ENCODE measurements around the gene PLXNB3. TPM values are rescaled to one million over a fixed set of nuclear protein-coding genes. Genes with fewer than 3 reads are reported as not detected.

Gene PLXNB3
- total and polyA plus RNA-seq, 2 of the 13 experiments (the other 11 are each of a cell fraction or from before 2014, with no cell fraction given), result 3.0 to 6.9 TPM

DNA sequence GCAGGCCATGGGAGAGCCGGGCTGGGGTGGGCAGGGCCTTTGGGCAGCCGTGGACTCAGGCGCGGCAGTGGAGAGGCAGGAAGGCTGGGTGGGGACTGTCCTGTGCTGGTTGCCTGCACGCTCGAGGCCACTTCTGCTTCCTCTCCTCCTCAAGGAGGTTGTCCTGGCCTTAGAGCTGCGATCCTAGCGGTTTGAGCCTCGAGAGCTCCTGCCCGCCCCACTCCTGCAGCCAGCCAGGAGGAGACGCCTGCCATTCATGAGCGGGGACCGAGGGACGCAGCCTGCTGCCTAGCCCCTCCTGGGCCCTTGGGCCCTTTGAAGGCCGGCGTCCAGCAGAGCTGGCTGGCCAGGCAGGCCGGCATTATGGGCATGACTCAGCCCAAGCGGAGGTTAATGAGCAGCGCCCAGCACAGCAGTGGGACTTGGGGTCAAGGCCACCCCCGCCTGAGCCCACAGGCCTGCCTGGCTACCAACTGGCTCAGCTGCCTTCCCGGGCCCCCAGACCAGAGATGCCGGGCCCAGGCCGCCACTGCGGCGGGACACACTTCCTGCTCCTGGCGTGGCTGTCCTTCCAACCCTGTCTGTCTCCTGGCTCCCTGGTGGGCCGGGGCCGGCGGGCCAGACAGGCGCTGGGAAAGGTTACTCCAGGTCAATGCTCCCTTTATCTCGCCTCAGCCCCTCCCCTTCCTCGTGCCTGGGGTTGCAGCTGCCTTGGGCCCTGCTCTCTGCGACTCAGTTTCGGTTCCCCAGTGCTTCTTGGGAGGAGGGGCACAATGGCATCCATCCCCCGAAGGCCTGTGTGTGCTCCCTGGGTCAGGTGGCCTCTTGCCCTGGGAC is 37.5 kb upstream of the PLXNB3 start (continued):
- TF ChIP-seq ZNF280D (CRISPR knock-in tag; IDR thresholded peaks at IDR 0.05) (no peak), ZNF333 (CRISPR knock-in tag; IDR thresholded peaks at IDR 0.05; ENCODE audit: borderline replicate concordance) (no peak), ZNF879 (CRISPR knock-in tag; IDR thresholded peaks at IDR 0.05) (no peak), NPAS2 (CRISPR knock-in tag; IDR thresholded peaks at IDR 0.05; ENCODE audit: borderline replicate concordance) (no peak), HNRNPK (IDR thresholded peaks at IDR 0.05; ENCODE audit: low read depth, low read length, poor library complexity, severe bottlenecking) (no peak), ZNF407 (CRISPR knock-in tag; IDR thresholded peaks at IDR 0.05; ENCODE audit: not compliant biosample characterization) (no peak), GZF1 (CRISPR knock-in tag; IDR thresholded peaks at IDR 0.05) (no peak), ZNF230 (CRISPR knock-in tag; IDR thresholded peaks at IDR 0.05) (no peak), CBX5 (CRISPR knock-in tag; IDR thresholded peaks at IDR 0.05; ENCODE audit: borderline replicate concordance) (no peak), ZFYVE20 (CRISPR knock-in tag; IDR thresholded peaks at IDR 0.05; ENCODE audit: borderline replicate concordance, low read depth) (no peak), POLR2G (IDR thresholded peaks at IDR 0.05; ENCODE audit: low read depth, low read length) (peak; percentile 73), YY1 (IDR thresholded peaks at IDR 0.05; ENCODE audit: insufficient read depth, insufficient replicate concordance, low read depth, low read length) (peak; percentile 77), SRF (IDR thresholded peaks at IDR 0.05; ENCODE audit: low read depth, low read length) (no peak), HMGA1 (CRISPR knock-in tag; conservative IDR thresholded peaks at IDR 0.05) (no peak)
- TF ChIP-seq, protein P1, sequence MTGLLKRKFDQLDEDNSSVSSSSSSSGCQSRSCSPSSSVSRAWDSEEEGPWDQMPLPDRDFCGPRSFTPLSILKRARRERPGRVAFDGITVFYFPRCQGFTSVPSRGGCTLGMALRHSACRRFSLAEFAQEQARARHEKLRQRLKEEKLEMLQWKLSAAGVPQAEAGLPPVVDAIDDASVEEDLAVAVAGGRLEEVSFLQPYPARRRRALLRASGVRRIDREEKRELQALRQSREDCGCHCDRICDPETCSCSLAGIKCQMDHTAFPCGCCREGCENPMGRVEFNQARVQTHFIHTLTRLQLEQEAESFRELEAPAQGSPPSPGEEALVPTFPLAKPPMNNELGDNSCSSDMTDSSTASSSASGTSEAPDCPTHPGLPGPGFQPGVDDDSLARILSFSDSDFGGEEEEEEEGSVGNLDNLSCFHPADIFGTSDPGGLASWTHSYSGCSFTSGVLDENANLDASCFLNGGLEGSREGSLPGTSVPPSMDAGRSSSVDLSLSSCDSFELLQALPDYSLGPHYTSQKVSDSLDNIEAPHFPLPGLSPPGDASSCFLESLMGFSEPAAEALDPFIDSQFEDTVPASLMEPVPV (CRISPR knock-in tag; IDR thresholded peaks at IDR 0.05), result peak; percentile 56; the same call in 1 of the 2 replicates

All from HepG2 (cell line).